Stomach smooth muscle (tissue), 2 donors: Measurements from ENCODE around the gene SLC12A7.

Experiments used
- H3K27ac ChIP-seq: one replicate; pipeline ENCODE4 v1.7.0; 2013; ENCODE audit warnings: mild to moderate bottlenecking, low read length, inconsistent platforms
- H3K27me3 ChIP-seq, 2 donors: one replicate each; pipeline ENCODE4 v1.7.0; 2013; ENCODE audit warnings: low read length in 2 of 2; ENCODE audit not compliant: insufficient read depth in 2 of 2, control insufficient read depth in 1 of 2
- H3K36me3 ChIP-seq, 2 donors: one replicate each; pipeline ENCODE4 v1.7.0; 2013; ENCODE audit warnings: low read length in 2 of 2; ENCODE audit not compliant: control insufficient read depth in 2 of 2, insufficient read depth in 2 of 2
- H3K4me1 ChIP-seq: one replicate; pipeline ENCODE4 v1.7.0; 2013; ENCODE audit warnings: low read length; ENCODE audit not compliant: control insufficient read depth, insufficient read depth
- H3K4me3 ChIP-seq, 2 donors: one replicate each; pipeline ENCODE4 v1.7.0; 2013; ENCODE audit warnings: low read length in 2 of 2
- H3K9ac ChIP-seq, 2 donors: one replicate each; pipeline ENCODE4 v1.7.0; 2013; ENCODE audit warnings: low read length in 2 of 2, mild to moderate bottlenecking in 1 of 2
- H3K9me3 ChIP-seq, 2 donors: one replicate each; pipeline ENCODE4 v1.7.0; 2013; ENCODE audit warnings: low read length in 2 of 2; ENCODE audit not compliant: control insufficient read depth in 2 of 2
- donor health status: healthy.
- donor health status: Pancreatic carcinoma.

Gene SLC12A7

DNA sequence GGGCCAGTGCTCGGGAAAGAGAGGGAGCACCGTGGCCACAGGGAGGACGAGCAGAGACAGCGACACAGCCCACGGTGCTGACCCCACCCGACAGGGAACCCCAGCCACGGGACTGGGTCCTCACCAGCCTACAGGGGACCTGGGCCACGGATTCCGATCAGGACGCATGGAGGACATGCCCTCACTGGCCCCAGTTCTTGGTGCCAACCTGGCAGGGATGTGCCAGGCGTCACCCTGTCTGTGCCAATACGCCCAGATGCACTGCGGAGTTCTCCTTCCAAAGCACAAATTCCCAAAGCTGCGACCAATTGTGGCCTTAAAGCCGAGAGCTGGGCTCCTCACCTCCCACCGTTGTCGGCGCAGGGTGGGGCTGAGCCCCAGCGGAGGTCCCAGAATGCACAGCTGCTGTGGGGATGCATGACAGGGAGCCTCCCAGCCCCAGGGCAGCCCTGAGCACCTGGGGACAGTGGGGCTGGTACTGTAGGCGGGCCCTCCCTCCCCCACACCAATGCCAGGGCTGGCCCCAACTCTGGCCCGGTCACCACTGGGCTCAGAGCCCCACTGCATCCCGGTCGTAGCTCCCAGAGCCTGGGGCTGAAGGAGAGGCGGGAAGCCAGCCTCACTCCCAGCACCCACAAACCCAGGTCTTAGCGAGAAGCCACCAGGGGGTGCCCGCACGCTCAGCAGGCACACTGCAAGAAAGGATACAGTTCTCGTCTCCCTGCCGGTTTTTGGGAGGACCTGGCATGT is 59.0 kb downstream of the SLC12A7 start:
- no peaks in the 10 kb centered on the region for H3K4me1 ChIP-seq
- H3K36me3 ChIP-seq, result peaks cover 4 to 25% of the 10 kb centered on the region in 2 donors
- H3K27ac ChIP-seq, result no peak overlapping the region
- no peaks in the 10 kb centered on the region for H3K27me3 ChIP-seq
- H3K4me3 ChIP-seq, result no peak overlapping the region
- no peak overlapping the region for H3K9ac ChIP-seq
- no peaks in the 10 kb centered on the region for H3K9me3 ChIP-seq

DNA sequence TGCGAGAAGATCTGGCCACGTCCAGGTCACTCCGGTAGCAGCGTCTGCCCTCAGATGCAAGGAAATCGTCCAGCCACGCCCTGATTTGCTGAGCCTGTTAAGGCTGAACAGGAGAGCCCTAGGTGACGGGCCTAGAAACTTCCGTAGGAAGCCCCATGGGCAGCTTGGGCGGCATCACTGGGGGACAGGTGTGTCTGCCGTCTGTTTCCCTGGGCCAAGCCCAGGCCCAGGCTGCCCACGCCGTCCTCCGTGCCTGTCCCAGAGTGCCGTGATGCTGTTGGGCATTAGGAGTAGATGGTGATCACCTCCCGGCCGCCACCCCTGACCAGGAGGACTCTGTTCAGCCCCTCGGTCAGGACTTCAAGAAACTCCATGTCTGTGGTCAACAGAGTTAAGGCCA is 59.8 kb downstream of the SLC12A7 start:
- no peaks in the 10 kb centered on the region for H3K27me3 ChIP-seq
- no peak overlapping the region for H3K27ac ChIP-seq
- no peaks in the 10 kb centered on the region for H3K4me1 ChIP-seq
- H3K9me3 ChIP-seq, result no peaks in the 10 kb centered on the region
- H3K36me3 ChIP-seq, result peaks cover 4 to 25% of the 10 kb centered on the region in 2 donors
- no peak overlapping the region for H3K4me3 ChIP-seq
- H3K9ac ChIP-seq, result no peak overlapping the region

GRCh38 chr5:1051366-1051720 is 60.5 kb downstream of the SLC12A7 start:
- Histone ChIP-seq H3K27me3 (no peaks in the 10 kb centered on the region), H3K36me3 (peaks cover 4 to 22% of the 10 kb centered on the region in 2 donors)

GRCh38 chr5:1050423-1051365 is 61.2 kb downstream of the SLC12A7 start:
- no peak overlapping the region for H3K4me3 ChIP-seq

More at GRCh38 chr5:1051366-1051720, 60.5 kb downstream of the SLC12A7 start:
- H3K9me3 ChIP-seq, result no peaks in the 10 kb centered on the region
- no peak overlapping the region for H3K4me3 ChIP-seq
- H3K4me1 ChIP-seq, result no peaks in the 10 kb centered on the region
- no peak overlapping the region for H3K27ac ChIP-seq
- H3K9ac ChIP-seq, result no peak overlapping the region

DNA sequence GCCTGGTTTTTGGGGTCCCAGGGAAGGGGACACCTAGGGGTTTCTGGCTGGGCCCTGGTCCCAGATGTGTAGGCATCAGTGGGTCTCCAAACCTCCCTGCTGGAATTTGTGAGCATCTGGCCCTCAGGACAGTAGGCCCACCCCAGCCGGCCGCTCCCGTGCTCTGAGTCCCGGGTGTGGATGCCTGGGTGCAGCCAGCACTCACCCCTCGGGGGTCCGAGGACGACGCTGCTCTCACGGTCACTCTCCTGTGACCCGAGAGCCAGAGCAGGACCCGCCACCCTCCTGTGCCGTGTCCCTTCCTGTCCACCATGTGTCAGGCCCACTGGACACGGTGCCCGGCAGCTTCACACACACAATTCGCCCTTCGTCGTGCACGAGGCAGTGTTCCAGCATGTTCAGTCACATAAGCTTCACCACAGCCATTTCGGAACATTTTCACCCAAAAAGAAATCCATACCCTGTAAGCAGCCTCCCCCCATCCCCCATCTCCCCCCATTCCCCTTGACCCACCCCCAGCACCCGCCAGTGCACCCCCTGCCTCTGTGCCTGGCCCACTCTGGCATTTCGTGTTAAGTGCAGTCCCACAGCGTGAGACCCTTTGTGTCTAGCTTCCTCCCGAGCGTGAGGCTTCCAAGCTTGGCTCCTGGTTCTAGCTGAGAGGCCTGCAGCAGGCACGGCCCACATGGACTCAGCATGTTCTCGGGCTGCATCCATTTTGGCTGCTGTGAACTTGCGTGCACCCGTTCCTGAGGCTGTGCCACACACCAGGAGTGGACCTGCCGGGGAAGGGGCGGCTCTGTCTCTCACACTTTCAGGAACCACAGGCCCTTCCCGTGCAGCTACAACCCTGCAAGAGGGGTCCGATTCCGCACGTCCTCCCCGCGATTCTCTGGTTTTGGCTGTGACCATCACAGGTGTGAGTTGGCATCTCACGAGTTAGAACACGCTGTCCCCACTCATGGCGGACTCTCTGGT is 62.7 kb downstream of the SLC12A7 start:
- H3K9me3 ChIP-seq, result no peaks in the 10 kb centered on the region
- H3K36me3 ChIP-seq, result peaks cover 4 to 13% of the 10 kb centered on the region in 2 donors

More at GRCh38 chr5:1050423-1051365, 61.2 kb downstream of the SLC12A7 start:
- no peak overlapping the region for H3K27ac ChIP-seq
- H3K9ac ChIP-seq, result no peak overlapping the region
- H3K9me3 ChIP-seq, result no peaks in the 10 kb centered on the region
- peaks cover 4 to 22% of the 10 kb centered on the region in 2 donors for H3K36me3 ChIP-seq
- H3K4me1 ChIP-seq, result no peaks in the 10 kb centered on the region
- H3K27me3 ChIP-seq, result no peaks in the 10 kb centered on the region

DNA sequence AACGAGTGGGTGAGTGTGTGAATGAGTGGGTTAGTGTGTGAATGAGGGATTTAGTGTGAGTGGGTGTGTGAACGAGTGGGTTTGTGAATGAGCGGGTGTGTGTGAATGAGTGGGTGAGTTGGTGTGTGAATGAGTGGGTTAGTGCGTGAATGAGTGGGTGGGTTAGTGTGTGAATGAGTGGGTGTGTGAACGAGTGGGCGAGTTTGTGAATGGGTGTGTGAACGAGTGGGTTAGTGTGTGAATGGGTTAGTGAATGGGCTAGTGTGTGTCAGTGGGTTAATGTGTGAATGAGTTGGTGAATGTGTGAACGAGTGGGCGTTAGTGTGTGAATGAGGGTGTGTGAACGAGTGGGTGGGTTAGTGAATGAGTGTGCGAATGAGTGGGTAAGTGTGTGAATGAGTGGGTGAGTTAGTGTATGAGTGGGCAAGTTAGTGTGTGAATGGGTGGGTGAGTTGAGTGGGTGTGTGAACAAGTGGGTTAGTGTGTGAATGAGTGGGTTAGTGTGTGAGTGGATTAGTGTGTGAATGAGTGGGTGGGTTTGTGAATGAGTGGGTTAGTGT is 63.6 kb downstream of the SLC12A7 start:
- Histone ChIP-seq H3K4me3 (no peak overlapping the region), H3K9ac (no peak overlapping the region), H3K4me1 (no peaks in the 10 kb centered on the region), H3K9me3 (no peaks in the 10 kb centered on the region), H3K36me3 (peaks cover 4 to 13% of the 10 kb centered on the region in 2 donors), H3K27ac (no peak overlapping the region), H3K27me3 (no peaks in the 10 kb centered on the region)

More for the DNA sequence above, 62.7 kb downstream of the SLC12A7 start:
- no peaks in the 10 kb centered on the region for H3K4me1 ChIP-seq
- no peaks in the 10 kb centered on the region for H3K27me3 ChIP-seq
- no peak overlapping the region for H3K9ac ChIP-seq
- no peak overlapping the region for H3K4me3 ChIP-seq
- H3K27ac ChIP-seq, result no peak overlapping the region

DNA sequence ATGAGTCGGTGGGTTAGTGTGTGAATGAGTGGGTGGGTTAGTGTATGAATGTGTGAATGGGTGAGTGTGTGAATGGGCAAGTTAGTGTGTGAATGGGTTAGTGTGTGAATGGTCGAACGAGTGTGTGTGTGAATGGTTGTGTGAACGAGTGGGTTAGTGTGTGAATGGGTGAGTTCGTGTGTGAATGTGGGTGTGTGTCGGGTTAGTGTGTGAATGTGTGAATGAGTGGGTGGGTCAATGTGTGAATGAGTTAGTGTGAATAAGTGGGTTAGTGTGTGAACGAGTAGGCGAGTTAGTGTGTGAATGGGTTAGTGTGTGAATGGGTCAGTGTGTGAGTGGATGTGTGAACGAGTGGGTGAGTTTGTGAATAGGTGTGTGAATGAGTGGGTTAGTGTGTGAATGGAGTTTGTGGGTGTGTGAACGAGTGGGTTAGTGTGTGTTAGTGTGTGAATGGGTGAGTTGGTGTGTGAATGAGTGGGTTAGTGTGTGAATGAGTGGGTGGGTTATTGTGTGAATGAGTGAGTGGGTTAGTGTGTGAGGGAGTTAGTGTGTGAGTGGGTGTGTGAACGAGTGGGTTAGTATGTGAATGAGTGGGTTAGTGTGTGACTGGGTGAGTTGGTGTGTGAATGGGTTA is 64.4 kb downstream of the SLC12A7 start:
- Histone ChIP-seq H3K27ac (no peak overlapping the region), H3K36me3 (peaks cover 4 to 9% of the 10 kb centered on the region in 2 donors), H3K4me1 (no peaks in the 10 kb centered on the region), H3K4me3 (no peak overlapping the region), H3K27me3 (no peaks in the 10 kb centered on the region), H3K9ac (no peak overlapping the region), H3K9me3 (no peaks in the 10 kb centered on the region)

DNA sequence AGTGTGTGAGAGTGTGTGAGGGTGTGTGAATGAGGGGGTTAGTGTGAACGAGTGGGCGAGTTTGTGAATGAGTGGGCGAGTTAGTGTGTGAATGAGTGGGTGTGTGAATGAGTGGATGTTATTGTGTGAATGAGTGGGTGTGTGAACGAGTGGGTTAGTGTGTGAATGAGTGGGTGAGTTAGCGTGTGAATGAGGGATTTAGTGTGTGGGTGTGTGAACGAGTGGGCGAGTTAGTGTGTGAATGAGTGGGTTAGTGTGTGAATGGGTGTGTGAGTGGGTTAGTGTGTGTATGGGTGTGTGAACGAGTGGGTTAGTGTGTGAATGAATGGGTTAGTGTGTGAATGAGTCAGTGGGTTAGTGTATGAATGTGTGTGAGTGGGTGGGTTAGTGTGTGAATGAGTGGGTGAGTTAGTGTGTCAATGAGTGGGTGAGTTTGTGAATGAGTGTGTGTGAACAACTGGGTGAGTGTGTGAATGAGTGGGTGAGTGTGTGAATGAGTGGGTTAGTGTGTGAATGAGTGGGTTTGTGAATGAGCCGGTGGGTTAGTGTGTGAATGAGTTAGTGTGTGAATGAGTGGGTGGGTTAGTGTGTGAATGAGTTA is 65.8 kb downstream of the SLC12A7 start:
- H3K27ac ChIP-seq, result no peak overlapping the region
- H3K4me3 ChIP-seq, result no peak overlapping the region
- no peaks in the 10 kb centered on the region for H3K4me1 ChIP-seq
- H3K36me3 ChIP-seq, result peaks cover 3 to 4% of the 10 kb centered on the region in 2 donors
- no peaks in the 10 kb centered on the region for H3K27me3 ChIP-seq
- no peak overlapping the region for H3K9ac ChIP-seq
- H3K9me3 ChIP-seq, result no peaks in the 10 kb centered on the region

DNA sequence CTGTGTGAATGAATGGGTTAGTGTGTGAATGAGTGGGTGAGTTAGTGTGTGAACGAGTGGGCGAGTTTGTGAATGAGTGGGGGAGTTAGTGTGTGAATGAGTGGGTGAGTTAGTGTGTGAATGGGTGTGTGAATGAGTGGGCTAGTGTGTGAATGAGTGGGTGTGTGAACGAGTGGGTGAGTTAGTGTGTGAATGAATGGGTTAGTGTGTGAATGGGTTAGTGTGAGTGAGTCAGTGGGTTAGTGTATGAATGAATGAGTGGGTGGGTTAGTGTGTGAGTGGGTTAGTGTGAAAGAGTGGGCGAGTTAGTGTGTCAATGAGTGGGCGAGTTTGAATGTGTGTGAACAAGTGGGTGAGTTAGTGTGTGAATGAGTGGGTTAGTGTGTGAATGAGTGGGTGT is 67.7 kb downstream of the SLC12A7 start:
- Histone ChIP-seq H3K9ac (no peak overlapping the region), H3K27me3 (no peaks in the 10 kb centered on the region), H3K27ac (no peak overlapping the region), H3K4me1 (no peaks in the 10 kb centered on the region), H3K36me3 (no peaks in the 10 kb centered on the region), H3K4me3 (no peak overlapping the region), H3K9me3 (no peaks in the 10 kb centered on the region)
